OCI-LY1 (cell line): ENCODE results near the gene GJB2.

Experiments used
- H2AFZ ChIP-seq: fragments of 200-600 bp; sonication (generic), shearing (Covaris generic); 2 replicates; pipeline ENCODE4 v1.6.0; 2014; ENCODE audit warnings: antibody characterized with exemption, mild to moderate bottlenecking, low read length
- H3F3A ChIP-seq: fragments of 200-600 bp; sonication (generic), shearing (Covaris generic); 2 replicates; pipeline ENCODE4 v1.6.0; 2014; ENCODE audit warnings: mild to moderate bottlenecking, antibody characterized with exemption, low read length, moderate library complexity; ENCODE audit not compliant: insufficient read depth
- H3K27ac ChIP-seq: fragments of 200-600 bp; sonication (generic); 2 replicates; pipeline ENCODE4 v1.5.1; 2014; ENCODE audit warnings: low read length, mixed run types, mild to moderate bottlenecking, low read depth; ENCODE audit not compliant: poor library complexity, severe bottlenecking
- H3K27me3 ChIP-seq: fragments of 200-600 bp; sonication (generic); 2 replicates; pipeline ENCODE4 v1.6.0; 2014; ENCODE audit warnings: antibody characterized with exemption, mild to moderate bottlenecking, low read length, moderate library complexity; ENCODE audit not compliant: insufficient read depth
- H3K36me3 ChIP-seq: fragments of 200-600 bp; sonication (generic); 2 replicates; pipeline ENCODE4 v1.6.1; 2014; ENCODE audit warnings: mild to moderate bottlenecking, antibody characterized with exemption, low read length, moderate library complexity, mixed read lengths; ENCODE audit not compliant: insufficient read depth
- H3K4me1 ChIP-seq: fragments of 200-600 bp; sonication (generic); 2 replicates; pipeline ENCODE4 v1.5.1; 2014; ENCODE audit warnings: mild to moderate bottlenecking, low read length, moderate library complexity; ENCODE audit not compliant: insufficient read depth, severe bottlenecking
- H3K4me2 ChIP-seq: fragments of 200-600 bp; sonication (generic), shearing (Covaris generic); 2 replicates; pipeline ENCODE4 v1.6.1; 2014; ENCODE audit warnings: low read length
- H3K4me3 ChIP-seq: fragments of 200-600 bp; sonication (generic); 2 replicates; pipeline ENCODE4 v1.5.1; 2014; ENCODE audit warnings: low read length, low read depth, mild to moderate bottlenecking, mixed read lengths; ENCODE audit not compliant: poor library complexity, severe bottlenecking
- H3K79me2 ChIP-seq: fragments of 200-600 bp; shearing (Covaris generic); 2 replicates; pipeline ENCODE4 v1.6.1; 2016; ENCODE audit warnings: mixed run types, low read length, mixed read lengths; ENCODE audit not compliant: insufficient read depth
- H3K9ac ChIP-seq: fragments of 200-600 bp; sonication (generic), shearing (Covaris generic); 2 replicates; pipeline ENCODE4 v1.6.1; 2014; ENCODE audit warnings: mild to moderate bottlenecking, low read length, mixed read lengths
- H3K9me2 ChIP-seq: fragments of 200-600 bp; sonication (generic), shearing (Covaris generic); 2 replicates; pipeline ENCODE4 v1.6.1; 2014; ENCODE audit warnings: low read depth, mild to moderate bottlenecking, low read length, mixed read lengths
- H3K9me3 ChIP-seq: fragments of 200-600 bp; shearing (Covaris generic); 2 replicates; pipeline ENCODE4 v1.6.1; 2014; ENCODE audit warnings: low read length, mixed read lengths
- H4K20me1 ChIP-seq: fragments of 200-600 bp; sonication (generic), shearing (Covaris generic); 2 replicates; pipeline ENCODE4 v1.6.0; 2016; ENCODE audit warnings: mild to moderate bottlenecking, low read length; ENCODE audit not compliant: insufficient read depth
- EZH2 ChIP-seq: fragments of 200-600 bp; sonication (generic), shearing (Covaris generic); IDR thresholded peaks from 2 replicates; pipeline ENCODE4 v1.8.0; 2017; ENCODE audit warnings: borderline replicate concordance, mixed run types, mild to moderate bottlenecking, antibody characterized with exemption, low read length, moderate library complexity, mixed read lengths

The GJB2 gene

GRCh38 chr13:20137875-20138274 is 54.9 kb downstream of the GJB2 start:
- Histone ChIP-seq H3K36me3 (no peaks in the 10 kb centered on the region), H3K27me3 (0 out of 2 replicates have a peak, but pooled peaks cover 4% of the 10 kb centered on the region), H3K79me2 (no peaks in the 10 kb centered on the region), H4K20me1 (no peaks in the 10 kb centered on the region), H3K9me3 (no peaks in the 10 kb centered on the region), H3K4me2 (no peak overlapping the region), H2AFZ (no peak overlapping the region), H3K27ac (no peak overlapping the region), H3K9ac (no peak overlapping the region), H3K4me1 (no peaks in the 10 kb centered on the region), H3K9me2 (no peaks in the 10 kb centered on the region), H3F3A (no peaks in the 10 kb centered on the region), H3K4me3 (no peak overlapping the region)
- no peak for TF ChIP-seq EZH2
